Fibroblast of lung (primary cell): ENCODE results near the gene OR5AC2.

Experiments
- EZH2 ChIP-seq: IDR thresholded peaks from 2 replicates; pipeline ENCODE4 v1.5.1; 2012; ENCODE audit warnings: low read length, control low read depth, mild to moderate bottlenecking; ENCODE audit errors: missing control alignments
- TF ChIP-seq, protein P1 (sequence below), 2 donors: IDR thresholded peaks in 1 of 2; conservative IDR thresholded peaks in 1 of 2; 1 replicate in 1 of 2; 2 replicates in 1 of 2; pipeline ENCODE4 v1.5.1; 2011 to 2012; ENCODE audit warnings: low read length in 2 of 2, control low read depth in 1 of 2, inconsistent platforms in 1 of 2, low read depth in 1 of 2, mild to moderate bottlenecking in 1 of 2

DNA sequence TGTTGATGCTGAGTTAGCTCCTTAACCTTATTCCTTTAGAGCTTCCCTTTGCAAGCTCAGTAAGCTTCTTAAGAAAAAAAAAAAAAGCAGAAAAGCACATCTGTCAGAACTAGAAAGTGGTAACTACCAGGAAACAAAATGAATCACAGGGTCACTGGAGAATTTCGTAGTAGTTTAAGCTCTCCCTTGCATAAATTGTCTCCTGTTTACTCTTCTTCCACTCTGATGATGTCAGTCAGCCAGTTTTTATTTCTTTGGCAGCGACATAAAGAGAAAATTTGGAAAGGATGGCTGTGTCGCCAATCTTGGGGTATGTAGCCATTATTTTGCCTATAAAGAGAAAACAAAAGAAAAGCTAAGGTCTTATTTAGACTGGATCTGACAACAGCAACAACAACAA is 48.7 kb upstream of the OR5AC2 start:
- TF ChIP-seq, protein P1, sequence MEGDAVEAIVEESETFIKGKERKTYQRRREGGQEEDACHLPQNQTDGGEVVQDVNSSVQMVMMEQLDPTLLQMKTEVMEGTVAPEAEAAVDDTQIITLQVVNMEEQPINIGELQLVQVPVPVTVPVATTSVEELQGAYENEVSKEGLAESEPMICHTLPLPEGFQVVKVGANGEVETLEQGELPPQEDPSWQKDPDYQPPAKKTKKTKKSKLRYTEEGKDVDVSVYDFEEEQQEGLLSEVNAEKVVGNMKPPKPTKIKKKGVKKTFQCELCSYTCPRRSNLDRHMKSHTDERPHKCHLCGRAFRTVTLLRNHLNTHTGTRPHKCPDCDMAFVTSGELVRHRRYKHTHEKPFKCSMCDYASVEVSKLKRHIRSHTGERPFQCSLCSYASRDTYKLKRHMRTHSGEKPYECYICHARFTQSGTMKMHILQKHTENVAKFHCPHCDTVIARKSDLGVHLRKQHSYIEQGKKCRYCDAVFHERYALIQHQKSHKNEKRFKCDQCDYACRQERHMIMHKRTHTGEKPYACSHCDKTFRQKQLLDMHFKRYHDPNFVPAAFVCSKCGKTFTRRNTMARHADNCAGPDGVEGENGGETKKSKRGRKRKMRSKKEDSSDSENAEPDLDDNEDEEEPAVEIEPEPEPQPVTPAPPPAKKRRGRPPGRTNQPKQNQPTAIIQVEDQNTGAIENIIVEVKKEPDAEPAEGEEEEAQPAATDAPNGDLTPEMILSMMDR (conservative IDR thresholded peaks at IDR 0.05 in 1 of 2, IDR thresholded peaks at IDR 0.05 in 1 of 2; ENCODE audit: low read depth in 1 of 2, low read length in 2 of 2) = no peak
- TF ChIP-seq EZH2 = no peak
